ENCODE results near the gene GPR150.
A peak's percentile ranks its signal among the peaks of the same experiment; 100 is the strongest.

GPR150 gene

GRCh38 chr5:95646569-95647431, 26.9 kb downstream of the GPR150 start, which contains the start of gene RFESD:
Gene RFESD, plus strand, starts transcription at chr5:95646777. Its CDS starts 5,495 bp downstream, at chr5:95652272.
- intact Hi-C loops (cut with DNase I; ENCODE audit: low total_unique reads): loop anchor here (5.0 to 10.0 kb wide), 2 partner anchors 86 to 698 kb away; partner anchors contain the start of gene RHOBTB3
- Histone ChIP-seq H3K9me3 (no peaks in the 10 kb centered on the region), H3K36me3 (no peaks in the 10 kb centered on the region), H3K27ac (peak within 1 kb of the TSS; percentile 91 to 95), H3K27me3 (no peaks in the 10 kb centered on the region), H3K4me1 (peaks cover 0 to 23% (median 5%) of the 10 kb centered on the region in 4 donors), H3K4me3 (peak within 1 kb of the TSS; percentile 56 to 61)
- peak in 1 of 2 experiments; percentile 15 for TF ChIP-seq CTCF (IDR thresholded peaks at IDR 0.05)
- peak; percentile 99 to 100 for DNase-seq

- Histone ChIP-seq H3K4me1 (peaks cover 0 to 17% (median 5%) of the 10 kb centered on the region in 4 donors), H3K9me3 (no peaks in the 10 kb centered on the region), H3K4me3 (peak overlapping the region in 1 of 2 donors; percentile 56), H3K27me3 (no peaks in the 10 kb centered on the region), H3K36me3 (peaks cover 0 to 5% (median 0%) of the 10 kb centered on the region in 3 donors), H3K27ac (peak overlapping the region; percentile 91 to 95)
- intact Hi-C loops (cut with DNase I; ENCODE audit: low total_unique reads): loop anchor here (5.0 to 10.0 kb wide), 2 partner anchors 84 to 697 kb away; partner anchors contain the start of gene RHOBTB3
- no peak for DNase-seq
- no peak for TF ChIP-seq CTCF (IDR thresholded peaks at IDR 0.05)
Observed at GRCh38 chr5:95647886-95648860, 28.3 kb downstream of the GPR150 start.

GRCh38 chr5:95649274-95649673, 29.4 kb downstream of the GPR150 start:
- DNase-seq: no peak
- peaks cover 0 to 5% (median 0%) of the 10 kb centered on the region in 3 donors for H3K36me3 ChIP-seq
- no peaks in the 10 kb centered on the region for H3K9me3 ChIP-seq
- H3K4me1 ChIP-seq: peaks cover 0 to 17% (median 5%) of the 10 kb centered on the region in 4 donors
- intact Hi-C loops (cut with DNase I; ENCODE audit: low total_unique reads): loop anchor here (5.0 to 10.0 kb wide), 2 partner anchors 83 to 696 kb away; partner anchors contain the start of gene RHOBTB3
- H3K27ac ChIP-seq: no peak overlapping the region
- no peak overlapping the region for H3K4me3 ChIP-seq
- no peaks in the 10 kb centered on the region for H3K27me3 ChIP-seq
- TF ChIP-seq CTCF (IDR thresholded peaks at IDR 0.05): no peak

- TF ChIP-seq CTCF (IDR thresholded peaks at IDR 0.05): no peak
- DNase-seq: no peak
- Histone ChIP-seq H3K9me3 (no peaks in the 10 kb centered on the region), H3K27ac (no peak overlapping the region), H3K4me3 (no peak overlapping the region), H3K36me3 (peaks cover 0 to 5% (median 0%) of the 10 kb centered on the region in 3 donors), H3K4me1 (peaks cover 0 to 17% (median 5%) of the 10 kb centered on the region in 4 donors), H3K27me3 (no peaks in the 10 kb centered on the region)
- intact Hi-C loops (cut with DNase I; ENCODE audit: low total_unique reads): loop anchor here (5.0 to 10.0 kb wide), 2 partner anchors 82 to 695 kb away; partner anchors contain the start of gene RHOBTB3
Observed at GRCh38 chr5:95649842-95650620, 30.1 kb downstream of the GPR150 start.
